Peyer's patch (tissue), 4 donors: ENCODE data around the gene AKAP3.

ENCODE experiments used
- POLR2A ChIP-seq, 2 donors: fragments of 450-650 bp; IDR thresholded peaks; one replicate each; pipeline ENCODE4 v1.5.1; 2017; ENCODE audit warnings: antibody characterized with exemption in 2 of 2, mild to moderate bottlenecking in 2 of 2, moderate library complexity in 2 of 2
- TF ChIP-seq, protein P1 (sequence below), 6 experiments: fragments of 450-650 bp in 4 of 6; fragments of 200-600 bp in 2 of 6; sonication (generic) in 1 of 6; IDR thresholded peaks; one replicate each; pipeline ENCODE4 v1.5.1; 2017 to 2019; ENCODE audit warnings: antibody characterized with exemption in 6 of 6, mild to moderate bottlenecking in 3 of 6, moderate library complexity in 1 of 6

GRCh38 chr12:4626543-4626942 lies 22.3 kb downstream of the AKAP3 start:
- TF ChIP-seq, protein P1, sequence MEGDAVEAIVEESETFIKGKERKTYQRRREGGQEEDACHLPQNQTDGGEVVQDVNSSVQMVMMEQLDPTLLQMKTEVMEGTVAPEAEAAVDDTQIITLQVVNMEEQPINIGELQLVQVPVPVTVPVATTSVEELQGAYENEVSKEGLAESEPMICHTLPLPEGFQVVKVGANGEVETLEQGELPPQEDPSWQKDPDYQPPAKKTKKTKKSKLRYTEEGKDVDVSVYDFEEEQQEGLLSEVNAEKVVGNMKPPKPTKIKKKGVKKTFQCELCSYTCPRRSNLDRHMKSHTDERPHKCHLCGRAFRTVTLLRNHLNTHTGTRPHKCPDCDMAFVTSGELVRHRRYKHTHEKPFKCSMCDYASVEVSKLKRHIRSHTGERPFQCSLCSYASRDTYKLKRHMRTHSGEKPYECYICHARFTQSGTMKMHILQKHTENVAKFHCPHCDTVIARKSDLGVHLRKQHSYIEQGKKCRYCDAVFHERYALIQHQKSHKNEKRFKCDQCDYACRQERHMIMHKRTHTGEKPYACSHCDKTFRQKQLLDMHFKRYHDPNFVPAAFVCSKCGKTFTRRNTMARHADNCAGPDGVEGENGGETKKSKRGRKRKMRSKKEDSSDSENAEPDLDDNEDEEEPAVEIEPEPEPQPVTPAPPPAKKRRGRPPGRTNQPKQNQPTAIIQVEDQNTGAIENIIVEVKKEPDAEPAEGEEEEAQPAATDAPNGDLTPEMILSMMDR (IDR thresholded peaks at IDR 0.05): no peak
- no peak for TF ChIP-seq POLR2A (IDR thresholded peaks at IDR 0.05)
